GM12878 (cell line): Measurements from ENCODE around the gene ADGRE1.

Source experiments
- BMI1 ChIP-seq: fragments of 450-650 bp; IDR thresholded peaks from 2 replicates; pipeline ENCODE4 v1.6.1; 2016; ENCODE audit warnings: mild to moderate bottlenecking, moderate library complexity, borderline replicate concordance
- CHD4 ChIP-seq: fragments of 200-600 bp; sonication (generic); IDR thresholded peaks from 2 replicates; pipeline ENCODE4 v1.6.1; 2016; ENCODE audit warnings: mild to moderate bottlenecking
- CTCF ChIP-seq, 3 experiments: IDR thresholded peaks in 2 of 3; conservative IDR thresholded peaks in 1 of 3; 2 replicates each; pipeline ENCODE4 v1.5.1; 2011; ENCODE audit warnings: low read depth in 3 of 3, low read length in 3 of 3, mild to moderate bottlenecking in 3 of 3, control low read depth in 2 of 3, moderate library complexity in 2 of 3, inconsistent platforms in 1 of 3, mixed read lengths in 1 of 3; ENCODE audit not compliant: control insufficient read depth in 2 of 3, insufficient read depth in 1 of 3; ENCODE audit errors: extremely low read depth in 1 of 3
- IKZF2 ChIP-seq, 2 experiments: fragments of 450-650 bp; IDR thresholded peaks; 2 replicates each; pipeline ENCODE4 v1.6.1; 2017; ENCODE audit warnings: mild to moderate bottlenecking in 2 of 2, moderate library complexity in 2 of 2
- JUND ChIP-seq: IDR thresholded peaks from 2 replicates; pipeline ENCODE4 v1.6.1; 2012; ENCODE audit warnings: low read depth, mild to moderate bottlenecking, low read length, improper control_type of control experiment, moderate library complexity
- KDM1A ChIP-seq: fragments of 200-600 bp; sonication (generic); IDR thresholded peaks from 2 replicates; pipeline ENCODE4 v1.6.1; 2016; ENCODE audit warnings: borderline replicate concordance
- NFYB ChIP-seq: IDR thresholded peaks from 2 replicates; pipeline ENCODE4 v1.6.1; 2011; ENCODE audit warnings: low read depth, mild to moderate bottlenecking, low read length, improper control_type of control experiment, moderate library complexity; ENCODE audit not compliant: insufficient read depth
- POLR2AphosphoS5 ChIP-seq: IDR thresholded peaks from 2 replicates; pipeline ENCODE4 v1.6.1; 2011; ENCODE audit warnings: mild to moderate bottlenecking, low read length, inconsistent platforms
- RBBP5 ChIP-seq: fragments of 200-600 bp; sonication (generic); conservative IDR thresholded peaks from 2 replicates; pipeline ENCODE4 v1.6.1; 2016
- SIN3A ChIP-seq: IDR thresholded peaks from 2 replicates; pipeline ENCODE4 v1.6.1; 2012; ENCODE audit warnings: low read depth, low read length, improper control_type of control experiment
- SP1 ChIP-seq: IDR thresholded peaks from one replicate; pipeline ENCODE4 v1.6.1; 2011; ENCODE audit warnings: low read depth, low read length
- SRF ChIP-seq, 2 experiments: IDR thresholded peaks; 2 replicates each; pipeline ENCODE4 v1.6.1; 2011; ENCODE audit warnings: low read depth in 2 of 2, low read length in 2 of 2, mild to moderate bottlenecking in 1 of 2, moderate library complexity in 1 of 2
- TF ChIP-seq, protein P1 (sequence below): fragments of 450-650 bp; IDR thresholded peaks from 2 replicates; pipeline ENCODE4 v1.6.1; 2017; ENCODE audit warnings: mild to moderate bottlenecking

DNA sequence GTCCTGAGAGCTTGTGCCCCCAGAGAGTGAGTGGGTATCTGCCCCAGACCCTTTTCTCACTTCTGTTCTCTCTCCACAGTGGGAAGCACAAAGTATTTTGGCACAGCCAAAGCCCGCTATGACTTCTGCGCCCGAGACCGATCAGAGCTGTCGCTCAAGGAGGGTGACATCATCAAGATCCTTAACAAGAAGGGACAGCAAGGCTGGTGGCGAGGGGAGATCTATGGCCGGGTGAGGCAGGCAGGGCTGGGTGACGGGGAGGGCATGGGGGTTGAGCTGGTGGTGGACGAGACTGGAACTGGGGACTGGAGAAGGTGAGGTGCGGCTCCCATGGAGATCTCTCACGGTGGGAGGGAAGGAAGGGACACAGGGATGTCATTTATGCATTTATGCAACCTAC, 33.5 kb upstream of the ADGRE1 start:
- TF ChIP-seq RBBP5 (no peak), SP1 (no peak), CTCF (IDR thresholded peaks at IDR 0.05 in 2 of 3, conservative IDR thresholded peaks at IDR 0.05 in 1 of 3; ENCODE audit: control insufficient read depth in 2 of 3, extremely low read depth in 1 of 3, insufficient read depth in 1 of 3, low read depth in 3 of 3, low read length in 3 of 3) (no peak), JUND (no peak), SIN3A (no peak), KDM1A (no peak), SRF (IDR thresholded peaks at IDR 0.05; ENCODE audit: low read depth in 2 of 2, low read length in 2 of 2) (no peak), IKZF2 (IDR thresholded peaks at IDR 0.05) (no peak), NFYB (no peak), BMI1 (no peak), CHD4 (no peak), POLR2AphosphoS5 (no peak)
- TF ChIP-seq, protein P1, sequence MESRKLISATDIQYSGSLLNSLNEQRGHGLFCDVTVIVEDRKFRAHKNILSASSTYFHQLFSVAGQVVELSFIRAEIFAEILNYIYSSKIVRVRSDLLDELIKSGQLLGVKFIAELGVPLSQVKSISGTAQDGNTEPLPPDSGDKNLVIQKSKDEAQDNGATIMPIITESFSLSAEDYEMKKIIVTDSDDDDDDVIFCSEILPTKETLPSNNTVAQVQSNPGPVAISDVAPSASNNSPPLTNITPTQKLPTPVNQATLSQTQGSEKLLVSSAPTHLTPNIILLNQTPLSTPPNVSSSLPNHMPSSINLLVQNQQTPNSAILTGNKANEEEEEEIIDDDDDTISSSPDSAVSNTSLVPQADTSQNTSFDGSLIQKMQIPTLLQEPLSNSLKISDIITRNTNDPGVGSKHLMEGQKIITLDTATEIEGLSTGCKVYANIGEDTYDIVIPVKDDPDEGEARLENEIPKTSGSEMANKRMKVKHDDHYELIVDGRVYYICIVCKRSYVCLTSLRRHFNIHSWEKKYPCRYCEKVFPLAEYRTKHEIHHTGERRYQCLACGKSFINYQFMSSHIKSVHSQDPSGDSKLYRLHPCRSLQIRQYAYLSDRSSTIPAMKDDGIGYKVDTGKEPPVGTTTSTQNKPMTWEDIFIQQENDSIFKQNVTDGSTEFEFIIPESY: no peak
